H9 (cell line): ENCODE results near the gene MYRIP. TPM values are rescaled to one million over a fixed set of nuclear protein-coding genes. Genes with fewer than 3 reads are reported as not detected.

Source experiments
- DNase-seq: peaks from one replicate; pipeline ENCODE4 v3.0.0-alpha.2; 2017
- H2AFZ ChIP-seq: one replicate; pipeline ENCODE4 v1.6.1; 2013; ENCODE audit warnings: mild to moderate bottlenecking, low read length, control low read depth, moderate library complexity
- H2AK5ac ChIP-seq: 2 replicates; pipeline ENCODE4 v1.6.1; 2013; ENCODE audit warnings: low read length, control low read depth, mixed read lengths; ENCODE audit not compliant: insufficient read length
- H2BK120ac ChIP-seq: one replicate; pipeline ENCODE4 v1.6.1; 2013; ENCODE audit warnings: low read depth, mild to moderate bottlenecking, low read length, control low read depth, inconsistent platforms; ENCODE audit not compliant: poor library complexity, severe bottlenecking
- H2BK12ac ChIP-seq: 2 replicates; pipeline ENCODE4 v1.6.1; 2013; ENCODE audit warnings: low read length, control low read depth, mixed read lengths, low read depth; ENCODE audit not compliant: insufficient read length
- H2BK15ac ChIP-seq: 2 replicates; pipeline ENCODE4 v1.6.1; 2013; ENCODE audit warnings: low read depth, low read length, control low read depth
- H2BK20ac ChIP-seq: one replicate; pipeline ENCODE4 v1.6.1; 2013; ENCODE audit warnings: low read depth, mild to moderate bottlenecking, low read length, control low read depth, inconsistent platforms; ENCODE audit not compliant: poor library complexity, severe bottlenecking
- H2BK5ac ChIP-seq: 2 replicates; pipeline ENCODE4 v1.6.1; 2013; ENCODE audit warnings: low read length, control low read depth, mixed read lengths; ENCODE audit not compliant: insufficient read length
- H3K14ac ChIP-seq: 2 replicates; pipeline ENCODE4 v1.6.1; 2013; ENCODE audit warnings: low read length, control low read depth; ENCODE audit not compliant: insufficient read depth
- H3K18ac ChIP-seq: 2 replicates; pipeline ENCODE4 v1.6.1; 2013; ENCODE audit warnings: low read depth, mild to moderate bottlenecking, mixed read lengths, low read length, control low read depth; ENCODE audit not compliant: insufficient read length
- H3K23ac ChIP-seq: 2 replicates; pipeline ENCODE4 v1.6.1; 2013; ENCODE audit warnings: low read length, control low read depth, mixed read lengths, low read depth; ENCODE audit not compliant: insufficient read length
- H3K23me2 ChIP-seq: 2 replicates; pipeline ENCODE4 v1.6.1; 2013; ENCODE audit warnings: low read depth, mild to moderate bottlenecking, mixed read lengths, low read length, control low read depth; ENCODE audit not compliant: insufficient read length, poor library complexity, severe bottlenecking
- H3K27ac ChIP-seq: 2 replicates; pipeline ENCODE4 v1.5.1; 2013; ENCODE audit warnings: low read length, control low read depth, mixed read lengths, low read depth; ENCODE audit not compliant: insufficient read length
- H3K27me3 ChIP-seq: 2 replicates; pipeline ENCODE4 v1.6.1; 2013; ENCODE audit warnings: low read length, control low read depth, inconsistent platforms; ENCODE audit not compliant: insufficient read depth
- H3K4ac ChIP-seq: 2 replicates; pipeline ENCODE4 v1.6.1; 2013; ENCODE audit warnings: low read depth, mild to moderate bottlenecking, control low read depth, inconsistent platforms, low read length, moderate library complexity
- H3K4me1 ChIP-seq: 2 replicates; pipeline ENCODE4 v1.6.1; 2013; ENCODE audit warnings: low read length, control low read depth, inconsistent platforms; ENCODE audit not compliant: insufficient read depth
- H3K4me2 ChIP-seq: 2 replicates; pipeline ENCODE4 v1.6.1; 2013; ENCODE audit warnings: low read length, control low read depth, mixed read lengths; ENCODE audit not compliant: insufficient read length, insufficient read depth
- H3K56ac ChIP-seq: 2 replicates; pipeline ENCODE4 v1.6.1; 2013; ENCODE audit warnings: low read depth, mild to moderate bottlenecking, mixed read lengths, low read length, control low read depth; ENCODE audit not compliant: insufficient read length
- H3K79me1 ChIP-seq: 2 replicates; pipeline ENCODE4 v1.6.1; 2013; ENCODE audit warnings: low read depth, mild to moderate bottlenecking, moderate library complexity, low read length, control low read depth, inconsistent platforms; ENCODE audit not compliant: insufficient read depth, poor library complexity, severe bottlenecking
- H3K79me2 ChIP-seq: 2 replicates; pipeline ENCODE4 v1.6.1; 2013; ENCODE audit warnings: low read length, control low read depth, inconsistent platforms; ENCODE audit not compliant: insufficient read depth
- H3K9ac ChIP-seq: 2 replicates; pipeline ENCODE4 v1.6.1; 2013; ENCODE audit warnings: low read length, control low read depth, mixed read lengths; ENCODE audit not compliant: insufficient read length; ENCODE audit errors: extremely low read depth
- H3K9me3 ChIP-seq: one replicate; pipeline ENCODE4 v1.6.1; 2013; ENCODE audit warnings: low read depth, low read length, inconsistent platforms; ENCODE audit not compliant: control insufficient read depth
- H3T11ph ChIP-seq: one replicate; pipeline ENCODE4 v1.6.1; 2013; ENCODE audit warnings: mild to moderate bottlenecking, low read length, control low read depth, inconsistent platforms
- H4K20me1 ChIP-seq: one replicate; pipeline ENCODE4 v1.6.1; 2013; ENCODE audit not compliant: control insufficient read depth, insufficient read length, insufficient read depth
- H4K5ac ChIP-seq: 2 replicates; pipeline ENCODE4 v1.6.1; 2013; ENCODE audit warnings: low read depth, mild to moderate bottlenecking, mixed read lengths, low read length, control low read depth; ENCODE audit not compliant: insufficient read length
- H4K8ac ChIP-seq: replicated peaks from 2 replicates; pipeline ENCODE4 v1.6.1; 2013; ENCODE audit warnings: low read length, control low read depth, mixed read lengths, low read depth; ENCODE audit not compliant: insufficient read length
- H4K91ac ChIP-seq: 2 replicates; pipeline ENCODE4 v1.6.1; 2013; ENCODE audit warnings: low read depth, mild to moderate bottlenecking, moderate library complexity, mixed read lengths, low read length, control low read depth; ENCODE audit not compliant: insufficient read length
- H3K27ac Mint-ChIP-seq, 3 experiments: 2 replicates in 2 of 3; 3 replicates in 1 of 3; pipeline ENCODE4 v1.8.0; 2020 to 2021; ENCODE audit warnings: mixed read lengths in 3 of 3, mild to moderate bottlenecking in 1 of 3, moderate library complexity in 1 of 3
- H3K27me3 Mint-ChIP-seq: 2 replicates; pipeline ENCODE4 v1.8.0; 2021; ENCODE audit warnings: low read depth, mild to moderate bottlenecking, moderate library complexity, mixed read lengths
- H3K36me3 Mint-ChIP-seq, 3 experiments: 2 replicates in 2 of 3; 3 replicates in 1 of 3; pipeline ENCODE4 v1.8.0; 2020 to 2021; ENCODE audit warnings: low read depth in 3 of 3, mixed read lengths in 3 of 3; ENCODE audit not compliant: insufficient read depth in 1 of 3
- H3K4me1 Mint-ChIP-seq, 2 experiments: 2 replicates each; pipeline ENCODE4 v1.8.0; 2020; ENCODE audit warnings: mixed read lengths in 2 of 2
- H3K4me3 Mint-ChIP-seq, 2 experiments: 2 replicates in 1 of 2; 3 replicates in 1 of 2; pipeline ENCODE4 v1.8.0; 2020 to 2021; ENCODE audit warnings: mild to moderate bottlenecking in 2 of 2, mixed read lengths in 2 of 2, moderate library complexity in 1 of 2
- H3K9me3 Mint-ChIP-seq, 2 experiments: 2 replicates in 1 of 2; 3 replicates in 1 of 2; pipeline ENCODE4 v1.8.0; 2020; ENCODE audit warnings: mild to moderate bottlenecking in 2 of 2, mixed read lengths in 2 of 2, moderate library complexity in 1 of 2
- WGBS: extraction: QIAGEN DNeasy Blood & Tissue Kit; methylation state at CpG from one replicate; pipeline ENCODE4 v1.1.7; 2013; ENCODE audit warnings: missing lambda C conversion rate, low lambda C conversion rate, mixed read lengths; ENCODE audit not compliant: insufficient read length; ENCODE audit errors: extremely low coverage; 5-methylcytosine and 5-hydroxymethylcytosine counted together
- total RNA-seq: library from RNA; stranded (reverse); gene quantifications from 2 replicates; pipeline ENCODE4 v1.2.1, GENCODE V29; 2021
- TF ChIP-seq, protein P1 (sequence below): fragments of 200-600 bp; sonication (generic); conservative IDR thresholded peaks from 3 replicates; pipeline ENCODE4 v1.8.0; 2021; ENCODE audit warnings: antibody characterized with exemption, mild to moderate bottlenecking

The MYRIP gene
- total RNA-seq, 1 experiment from 2014 or later = 1.8 TPM

DNA sequence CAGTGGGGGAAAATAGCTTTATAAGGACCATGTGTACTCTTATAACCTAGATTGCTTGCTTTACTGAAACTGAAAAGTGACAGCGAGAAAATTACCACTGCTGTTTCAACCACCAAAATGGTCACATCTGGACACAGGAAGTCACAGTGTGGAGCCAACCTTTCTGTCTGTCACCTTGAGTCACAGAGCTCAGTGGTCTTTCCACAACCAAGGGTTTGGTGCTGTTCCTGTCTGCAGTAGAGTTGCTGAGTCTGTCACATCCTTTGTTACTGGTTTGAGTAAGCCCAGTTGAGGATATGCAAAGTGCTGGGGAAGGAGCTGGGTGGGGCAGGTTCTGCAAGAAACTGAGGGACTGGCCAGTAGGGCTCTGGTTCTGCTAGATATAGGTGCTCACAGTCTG lies 361.0 kb downstream of the MYRIP start:
- no peak overlapping the region for H2BK120ac ChIP-seq
- H3K14ac ChIP-seq = no peak overlapping the region
- no peak overlapping the region for H3K27ac Mint-ChIP-seq
- H2AFZ ChIP-seq = no peak overlapping the region
- H3K56ac ChIP-seq = no peak overlapping the region
- H3K4ac ChIP-seq = no peak overlapping the region
- no peaks in the 10 kb centered on the region for H3K9me3 Mint-ChIP-seq
- WGBS = no CpG with 5 or more reads among the region's 1 CpG
- H2BK12ac ChIP-seq = no peak overlapping the region
- H2AK5ac ChIP-seq = no peak overlapping the region
- peaks cover 2% of the 10 kb centered on the region; the same call in 1 of the 2 replicates for H3K27me3 Mint-ChIP-seq
- H3K4me3 Mint-ChIP-seq = no peak overlapping the region
- no peaks in the 10 kb centered on the region for H3K27me3 ChIP-seq
- H3K79me2 ChIP-seq = no peaks in the 10 kb centered on the region
- H3K4me1 ChIP-seq = no peaks in the 10 kb centered on the region; the same call in 1 of the 2 replicates
- peaks cover 4 to 10% of the 10 kb centered on the region in 2 experiments for H3K4me1 Mint-ChIP-seq
- no peak overlapping the region for H3K4me2 ChIP-seq
- H3K23me2 ChIP-seq = no peaks in the 10 kb centered on the region
- H3T11ph ChIP-seq = no peak overlapping the region
- H3K79me1 ChIP-seq = no peaks in the 10 kb centered on the region
- no peak overlapping the region for H2BK20ac ChIP-seq
- H3K23ac ChIP-seq = no peak overlapping the region
- H2BK5ac ChIP-seq = no peak overlapping the region
- H3K36me3 Mint-ChIP-seq = no peaks in the 10 kb centered on the region
- H3K9ac ChIP-seq = no peak overlapping the region
- TF ChIP-seq, protein P1, sequence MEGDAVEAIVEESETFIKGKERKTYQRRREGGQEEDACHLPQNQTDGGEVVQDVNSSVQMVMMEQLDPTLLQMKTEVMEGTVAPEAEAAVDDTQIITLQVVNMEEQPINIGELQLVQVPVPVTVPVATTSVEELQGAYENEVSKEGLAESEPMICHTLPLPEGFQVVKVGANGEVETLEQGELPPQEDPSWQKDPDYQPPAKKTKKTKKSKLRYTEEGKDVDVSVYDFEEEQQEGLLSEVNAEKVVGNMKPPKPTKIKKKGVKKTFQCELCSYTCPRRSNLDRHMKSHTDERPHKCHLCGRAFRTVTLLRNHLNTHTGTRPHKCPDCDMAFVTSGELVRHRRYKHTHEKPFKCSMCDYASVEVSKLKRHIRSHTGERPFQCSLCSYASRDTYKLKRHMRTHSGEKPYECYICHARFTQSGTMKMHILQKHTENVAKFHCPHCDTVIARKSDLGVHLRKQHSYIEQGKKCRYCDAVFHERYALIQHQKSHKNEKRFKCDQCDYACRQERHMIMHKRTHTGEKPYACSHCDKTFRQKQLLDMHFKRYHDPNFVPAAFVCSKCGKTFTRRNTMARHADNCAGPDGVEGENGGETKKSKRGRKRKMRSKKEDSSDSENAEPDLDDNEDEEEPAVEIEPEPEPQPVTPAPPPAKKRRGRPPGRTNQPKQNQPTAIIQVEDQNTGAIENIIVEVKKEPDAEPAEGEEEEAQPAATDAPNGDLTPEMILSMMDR = no peak
- no peak for DNase-seq
- no peak overlapping the region for H3K27ac ChIP-seq
- no peaks in the 10 kb centered on the region for H3K9me3 ChIP-seq
- H4K20me1 ChIP-seq = peaks cover 2% of the 10 kb centered on the region
- no peak overlapping the region for H2BK15ac ChIP-seq
- no peak overlapping the region for H4K8ac ChIP-seq
- no peak overlapping the region for H4K5ac ChIP-seq
- H4K91ac ChIP-seq = no peak overlapping the region
- H3K18ac ChIP-seq = no peak overlapping the region
